GM12878 (cell line): ENCODE measurements around the gene PRR5L. TPM values are rescaled to one million over a fixed set of nuclear protein-coding genes. Genes with fewer than 3 reads are reported as not detected.
A peak's percentile ranks its signal among the peaks of the same experiment; 100 is the strongest.

Source experiments
- IKZF2 ChIP-seq, 2 experiments: fragments of 450-650 bp; IDR thresholded peaks; 2 replicates each; pipeline ENCODE4 v1.6.1; 2017; ENCODE audit warnings: mild to moderate bottlenecking in 2 of 2, moderate library complexity in 2 of 2
- MTA2 ChIP-seq: fragments of 450-650 bp; IDR thresholded peaks from 2 replicates; pipeline ENCODE4 v1.6.1; 2016; ENCODE audit warnings: low read depth, mild to moderate bottlenecking, moderate library complexity
- MTA3 ChIP-seq: IDR thresholded peaks from 2 replicates; pipeline ENCODE4 v1.6.1; 2012; ENCODE audit warnings: low read length, inconsistent platforms, borderline replicate concordance
- MYB ChIP-seq: fragments of 150-350 bp; IDR thresholded peaks from 2 replicates; pipeline ENCODE4 v1.6.1; 2014; ENCODE audit warnings: mild to moderate bottlenecking, low read depth, low read length, borderline replicate concordance
- NFXL1 ChIP-seq: fragments of 450-650 bp; IDR thresholded peaks from 2 replicates; pipeline ENCODE4 v1.6.1; 2017; ENCODE audit warnings: antibody characterized with exemption, mild to moderate bottlenecking, borderline replicate concordance
- NFYA ChIP-seq: IDR thresholded peaks from 2 replicates; pipeline ENCODE4 v1.6.1; 2011; ENCODE audit warnings: low read depth, mild to moderate bottlenecking, low read length, improper control_type of control experiment, borderline replicate concordance
- PAX5 ChIP-seq: IDR thresholded peaks from 2 replicates; pipeline ENCODE4 v1.6.1; 2011; ENCODE audit warnings: low read depth, low read length, borderline replicate concordance
- PAX8 ChIP-seq: fragments of 450-650 bp; IDR thresholded peaks from 2 replicates; pipeline ENCODE4 v1.6.1; 2017; ENCODE audit warnings: mild to moderate bottlenecking, moderate library complexity
- POLR2AphosphoS2 ChIP-seq: IDR thresholded peaks from 2 replicates; pipeline ENCODE4 v1.6.1; 2011; ENCODE audit warnings: low read depth, mild to moderate bottlenecking, low read length, improper control_type of control experiment, moderate library complexity
- RAD21 ChIP-seq: IDR thresholded peaks from 2 replicates; pipeline ENCODE4 v1.6.1; 2011; ENCODE audit warnings: mild to moderate bottlenecking, low read depth, low read length, moderate library complexity; ENCODE audit not compliant: insufficient read depth
- SIX5 ChIP-seq: IDR thresholded peaks from 2 replicates; pipeline ENCODE4 v1.6.1; 2011; ENCODE audit warnings: mild to moderate bottlenecking, low read depth, low read length, moderate library complexity; ENCODE audit not compliant: severe bottlenecking
- SUZ12 ChIP-seq: fragments of 200-600 bp; sonication (generic); IDR thresholded peaks from one replicate; pipeline ENCODE4 v1.6.1; 2018; ENCODE audit warnings: antibody characterized with exemption, mild to moderate bottlenecking; ENCODE audit not compliant: unreplicated experiment
- polyA plus RNA-seq, 11 experiments: library from polyadenylated mRNA; depleted of rRNA in 4 of 11; unstranded in 6 of 11; stranded (reverse) in 5 of 11; fragments of >200 nt; fragmentation: Nextera tagmentation in 4 of 11; fragmentation: Illumina TruSeq in 1 of 11; extraction: Ambion mirVana in 4 of 11; extraction: Trizol in 1 of 11; gene quantifications; 1 replicate in 1 of 11; 2 replicates in 10 of 11; pipeline versions ENCODE4 v1.2.1 to v1.2.3, GENCODE V29; 2011 to 2016; ENCODE audit warnings: inconsistent platforms in 2 of 11, missing spikeins in 2 of 11, low read depth in 1 of 11
- total RNA-seq, 4 experiments: library from RNA; depleted of rRNA in 3 of 4; stranded (reverse); fragments of >200 nt in 3 of 4; fragmentation: Illumina TruSeq in 1 of 4; extraction: Trizol in 1 of 4; gene quantifications; 2 replicates each; pipeline versions ENCODE4 v1.2.1 to v1.2.3, GENCODE V29; 2013 to 2021
- TF ChIP-seq, protein P1 (sequence below): fragments of 450-650 bp; IDR thresholded peaks from 2 replicates; pipeline ENCODE4 v1.6.1; 2017; ENCODE audit warnings: mild to moderate bottlenecking, moderate library complexity
- TF ChIP-seq, protein P2 (sequence below): fragments of 450-650 bp; IDR thresholded peaks from 2 replicates; pipeline ENCODE4 v1.6.1; 2014; ENCODE audit warnings: mild to moderate bottlenecking
- TF ChIP-seq, protein P3 (sequence below): IDR thresholded peaks from 2 replicates; pipeline ENCODE4 v1.6.1; 2012; ENCODE audit warnings: low read depth, low read length, improper control_type of control experiment
- TF ChIP-seq, protein P4 (sequence below): fragments of 150-350 bp; IDR thresholded peaks from 2 replicates; pipeline ENCODE4 v1.6.1; 2016; ENCODE audit warnings: low read depth, low read length
- TF ChIP-seq, protein P5 (sequence below): fragments of 450-650 bp; IDR thresholded peaks from 2 replicates; pipeline ENCODE4 v1.6.1; 2017; ENCODE audit warnings: low read depth, mild to moderate bottlenecking, moderate library complexity

PRR5L gene
- total and polyA plus RNA-seq, 10 of the 15 experiments (the other 5 are each of a cell fraction or from before 2014, with no cell fraction given): 0.11 to 4.2 (median 0.67) TPM; not detected in 1

DNA sequence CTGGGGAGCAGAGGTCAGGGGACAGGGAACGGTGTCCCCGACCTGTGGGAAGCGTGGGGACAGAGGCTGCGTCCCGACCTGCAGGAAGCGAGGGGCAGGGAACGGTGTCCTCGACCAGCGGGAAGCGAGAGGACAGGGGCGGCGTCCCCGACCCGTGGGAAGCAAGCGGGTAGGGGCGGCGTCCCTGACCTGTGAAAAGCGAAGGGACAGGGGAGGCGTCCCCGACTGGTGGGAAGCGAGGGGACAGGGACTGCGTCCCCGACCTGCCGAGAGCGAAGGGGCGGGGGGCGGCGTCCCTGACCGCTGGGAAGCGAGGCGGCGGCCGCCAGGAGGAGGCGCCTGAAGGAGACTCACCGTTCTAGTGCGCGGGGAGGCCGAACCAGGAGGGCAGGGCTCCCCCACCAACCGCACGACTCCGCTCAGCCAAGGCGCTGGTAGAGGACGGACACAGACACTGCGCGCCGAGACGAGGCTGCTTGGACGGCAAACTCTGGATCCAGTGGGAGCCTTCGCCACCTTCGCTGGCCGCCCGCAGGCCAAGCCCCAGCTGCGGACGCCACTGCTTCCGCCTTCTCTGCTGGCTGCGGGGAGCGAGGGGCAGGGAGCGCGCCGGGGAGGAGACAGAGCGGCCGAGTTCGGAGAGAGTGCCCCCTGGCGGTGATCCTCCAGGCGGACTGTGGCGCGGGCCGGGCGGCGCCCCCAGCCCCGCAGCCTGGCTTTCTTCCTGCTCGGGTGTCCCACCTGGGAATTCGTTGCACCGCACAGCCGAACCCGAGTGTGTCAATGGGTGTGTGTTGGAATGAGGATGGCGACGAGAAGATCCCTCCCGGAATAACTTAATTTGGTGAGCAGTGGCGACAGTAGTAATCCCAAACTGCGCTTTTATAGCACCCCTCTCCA, 213.9 kb downstream of the PRR5L start, which contains the start of gene TRAF6 (continued):
- TF ChIP-seq, protein P1, sequence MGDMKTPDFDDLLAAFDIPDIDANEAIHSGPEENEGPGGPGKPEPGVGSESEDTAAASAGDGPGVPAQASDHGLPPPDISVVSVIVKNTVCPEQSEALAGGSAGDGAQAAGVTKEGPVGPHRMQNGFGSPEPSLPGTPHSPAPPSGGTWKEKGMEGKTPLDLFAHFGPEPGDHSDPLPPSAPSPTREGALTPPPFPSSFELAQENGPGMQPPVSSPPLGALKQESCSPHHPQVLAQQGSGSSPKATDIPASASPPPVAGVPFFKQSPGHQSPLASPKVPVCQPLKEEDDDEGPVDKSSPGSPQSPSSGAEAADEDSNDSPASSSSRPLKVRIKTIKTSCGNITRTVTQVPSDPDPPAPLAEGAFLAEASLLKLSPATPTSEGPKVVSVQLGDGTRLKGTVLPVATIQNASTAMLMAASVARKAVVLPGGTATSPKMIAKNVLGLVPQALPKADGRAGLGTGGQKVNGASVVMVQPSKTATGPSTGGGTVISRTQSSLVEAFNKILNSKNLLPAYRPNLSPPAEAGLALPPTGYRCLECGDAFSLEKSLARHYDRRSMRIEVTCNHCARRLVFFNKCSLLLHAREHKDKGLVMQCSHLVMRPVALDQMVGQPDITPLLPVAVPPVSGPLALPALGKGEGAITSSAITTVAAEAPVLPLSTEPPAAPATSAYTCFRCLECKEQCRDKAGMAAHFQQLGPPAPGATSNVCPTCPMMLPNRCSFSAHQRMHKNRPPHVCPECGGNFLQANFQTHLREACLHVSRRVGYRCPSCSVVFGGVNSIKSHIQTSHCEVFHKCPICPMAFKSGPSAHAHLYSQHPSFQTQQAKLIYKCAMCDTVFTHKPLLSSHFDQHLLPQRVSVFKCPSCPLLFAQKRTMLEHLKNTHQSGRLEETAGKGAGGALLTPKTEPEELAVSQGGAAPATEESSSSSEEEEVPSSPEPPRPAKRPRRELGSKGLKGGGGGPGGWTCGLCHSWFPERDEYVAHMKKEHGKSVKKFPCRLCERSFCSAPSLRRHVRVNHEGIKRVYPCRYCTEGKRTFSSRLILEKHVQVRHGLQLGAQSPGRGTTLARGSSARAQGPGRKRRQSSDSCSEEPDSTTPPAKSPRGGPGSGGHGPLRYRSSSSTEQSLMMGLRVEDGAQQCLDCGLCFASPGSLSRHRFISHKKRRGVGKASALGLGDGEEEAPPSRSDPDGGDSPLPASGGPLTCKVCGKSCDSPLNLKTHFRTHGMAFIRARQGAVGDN: 0 out of 2 replicates have a peak, but pooled peaks have one; percentile 22
- peak in 1 of 2 experiments; percentile 61; a peak in 3 of 4 replicates for TF ChIP-seq IKZF2 (IDR thresholded peaks at IDR 0.05)
- TF ChIP-seq, protein P2, sequence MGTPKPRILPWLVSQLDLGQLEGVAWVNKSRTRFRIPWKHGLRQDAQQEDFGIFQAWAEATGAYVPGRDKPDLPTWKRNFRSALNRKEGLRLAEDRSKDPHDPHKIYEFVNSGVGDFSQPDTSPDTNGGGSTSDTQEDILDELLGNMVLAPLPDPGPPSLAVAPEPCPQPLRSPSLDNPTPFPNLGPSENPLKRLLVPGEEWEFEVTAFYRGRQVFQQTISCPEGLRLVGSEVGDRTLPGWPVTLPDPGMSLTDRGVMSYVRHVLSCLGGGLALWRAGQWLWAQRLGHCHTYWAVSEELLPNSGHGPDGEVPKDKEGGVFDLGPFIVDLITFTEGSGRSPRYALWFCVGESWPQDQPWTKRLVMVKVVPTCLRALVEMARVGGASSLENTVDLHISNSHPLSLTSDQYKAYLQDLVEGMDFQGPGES: no peak
- TF ChIP-seq RAD21: no peak
- TF ChIP-seq, protein P3, sequence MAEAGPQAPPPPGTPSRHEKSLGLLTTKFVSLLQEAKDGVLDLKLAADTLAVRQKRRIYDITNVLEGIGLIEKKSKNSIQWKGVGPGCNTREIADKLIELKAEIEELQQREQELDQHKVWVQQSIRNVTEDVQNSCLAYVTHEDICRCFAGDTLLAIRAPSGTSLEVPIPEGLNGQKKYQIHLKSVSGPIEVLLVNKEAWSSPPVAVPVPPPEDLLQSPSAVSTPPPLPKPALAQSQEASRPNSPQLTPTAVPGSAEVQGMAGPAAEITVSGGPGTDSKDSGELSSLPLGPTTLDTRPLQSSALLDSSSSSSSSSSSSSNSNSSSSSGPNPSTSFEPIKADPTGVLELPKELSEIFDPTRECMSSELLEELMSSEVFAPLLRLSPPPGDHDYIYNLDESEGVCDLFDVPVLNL: no peak
- TF ChIP-seq SIX5: no peak
- TF ChIP-seq PAX8: no peak
- TF ChIP-seq, protein P4, sequence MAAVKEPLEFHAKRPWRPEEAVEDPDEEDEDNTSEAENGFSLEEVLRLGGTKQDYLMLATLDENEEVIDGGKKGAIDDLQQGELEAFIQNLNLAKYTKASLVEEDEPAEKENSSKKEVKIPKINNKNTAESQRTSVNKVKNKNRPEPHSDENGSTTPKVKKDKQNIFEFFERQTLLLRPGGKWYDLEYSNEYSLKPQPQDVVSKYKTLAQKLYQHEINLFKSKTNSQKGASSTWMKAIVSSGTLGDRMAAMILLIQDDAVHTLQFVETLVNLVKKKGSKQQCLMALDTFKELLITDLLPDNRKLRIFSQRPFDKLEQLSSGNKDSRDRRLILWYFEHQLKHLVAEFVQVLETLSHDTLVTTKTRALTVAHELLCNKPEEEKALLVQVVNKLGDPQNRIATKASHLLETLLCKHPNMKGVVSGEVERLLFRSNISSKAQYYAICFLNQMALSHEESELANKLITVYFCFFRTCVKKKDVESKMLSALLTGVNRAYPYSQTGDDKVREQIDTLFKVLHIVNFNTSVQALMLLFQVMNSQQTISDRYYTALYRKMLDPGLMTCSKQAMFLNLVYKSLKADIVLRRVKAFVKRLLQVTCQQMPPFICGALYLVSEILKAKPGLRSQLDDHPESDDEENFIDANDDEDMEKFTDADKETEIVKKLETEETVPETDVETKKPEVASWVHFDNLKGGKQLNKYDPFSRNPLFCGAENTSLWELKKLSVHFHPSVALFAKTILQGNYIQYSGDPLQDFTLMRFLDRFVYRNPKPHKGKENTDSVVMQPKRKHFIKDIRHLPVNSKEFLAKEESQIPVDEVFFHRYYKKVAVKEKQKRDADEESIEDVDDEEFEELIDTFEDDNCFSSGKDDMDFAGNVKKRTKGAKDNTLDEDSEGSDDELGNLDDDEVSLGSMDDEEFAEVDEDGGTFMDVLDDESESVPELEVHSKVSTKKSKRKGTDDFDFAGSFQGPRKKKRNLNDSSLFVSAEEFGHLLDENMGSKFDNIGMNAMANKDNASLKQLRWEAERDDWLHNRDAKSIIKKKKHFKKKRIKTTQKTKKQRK: no peak
- TF ChIP-seq MYB: no peak
- TF ChIP-seq SUZ12: no peak
- TF ChIP-seq MTA3: no peak
- TF ChIP-seq NFXL1: no peak
- TF ChIP-seq, protein P5, sequence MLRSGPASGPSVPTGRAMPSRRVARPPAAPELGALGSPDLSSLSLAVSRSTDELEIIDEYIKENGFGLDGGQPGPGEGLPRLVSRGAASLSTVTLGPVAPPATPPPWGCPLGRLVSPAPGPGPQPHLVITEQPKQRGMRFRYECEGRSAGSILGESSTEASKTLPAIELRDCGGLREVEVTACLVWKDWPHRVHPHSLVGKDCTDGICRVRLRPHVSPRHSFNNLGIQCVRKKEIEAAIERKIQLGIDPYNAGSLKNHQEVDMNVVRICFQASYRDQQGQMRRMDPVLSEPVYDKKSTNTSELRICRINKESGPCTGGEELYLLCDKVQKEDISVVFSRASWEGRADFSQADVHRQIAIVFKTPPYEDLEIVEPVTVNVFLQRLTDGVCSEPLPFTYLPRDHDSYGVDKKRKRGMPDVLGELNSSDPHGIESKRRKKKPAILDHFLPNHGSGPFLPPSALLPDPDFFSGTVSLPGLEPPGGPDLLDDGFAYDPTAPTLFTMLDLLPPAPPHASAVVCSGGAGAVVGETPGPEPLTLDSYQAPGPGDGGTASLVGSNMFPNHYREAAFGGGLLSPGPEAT: peak; percentile 54
- no peak for TF ChIP-seq NFYA
- TF ChIP-seq POLR2AphosphoS2: peak; percentile 80
- TF ChIP-seq MTA2: no peak
- peak; percentile 65 for TF ChIP-seq PAX5
